IMR-90 (cell line): Measurements from ENCODE around the gene TMEM26.

Experiments
- BHLHE40 ChIP-seq: fragments of 150-350 bp; IDR thresholded peaks from 2 replicates; pipeline ENCODE4 v1.6.1; 2016; ENCODE audit warnings: mild to moderate bottlenecking, low read depth, low read length
- CEBPB ChIP-seq: IDR thresholded peaks from 2 replicates; pipeline ENCODE4 v1.6.1; 2012; ENCODE audit warnings: low read depth, low read length, improper control_type of control experiment
- CTCF ChIP-seq: conservative IDR thresholded peaks from 2 replicates; pipeline ENCODE4 v1.5.1; 2012; ENCODE audit warnings: mild to moderate bottlenecking, low read depth, low read length, improper control_type of control experiment
- FOS ChIP-seq: fragments of 150-350 bp; IDR thresholded peaks from 2 replicates; pipeline ENCODE4 v1.6.1; 2016; ENCODE audit warnings: low read depth, low read length
- MAZ ChIP-seq: IDR thresholded peaks from 2 replicates; pipeline ENCODE4 v1.6.1; 2012; ENCODE audit warnings: low read depth, mild to moderate bottlenecking, low read length, improper control_type of control experiment, moderate library complexity, borderline replicate concordance
- MXI1 ChIP-seq: IDR thresholded peaks from 2 replicates; pipeline ENCODE4 v1.6.1; 2012; ENCODE audit warnings: low read depth, mild to moderate bottlenecking, low read length, moderate library complexity, borderline replicate concordance
- POLR2A ChIP-seq: IDR thresholded peaks from 2 replicates; pipeline ENCODE4 v1.6.1; 2012; ENCODE audit warnings: mild to moderate bottlenecking, low read depth, low read length
- RAD21 ChIP-seq: IDR thresholded peaks from 2 replicates; pipeline ENCODE4 v1.6.1; 2012; ENCODE audit warnings: low read length, improper control_type of control experiment
- RFX5 ChIP-seq: IDR thresholded peaks from 2 replicates; pipeline ENCODE4 v1.8.0; 2012; ENCODE audit warnings: low read depth, mild to moderate bottlenecking, low read length, moderate library complexity
- USF2 ChIP-seq: fragments of 150-350 bp; IDR thresholded peaks from 2 replicates; pipeline ENCODE4 v1.6.1; 2017; ENCODE audit warnings: mild to moderate bottlenecking, antibody characterized with exemption, low read length, low read depth
- TF ChIP-seq, protein P1 (sequence below): fragments of 150-350 bp; IDR thresholded peaks from 2 replicates; pipeline ENCODE4 v1.6.1; 2016; ENCODE audit warnings: low read depth, mild to moderate bottlenecking, low read length, moderate library complexity, borderline replicate concordance

GRCh38 chr10:61363006-61363405, 90.2 kb downstream of the TMEM26 start:
- TF ChIP-seq CTCF (no peak), RFX5 (no peak), POLR2A (no peak), BHLHE40 (no peak), FOS (no peak), MXI1 (no peak), USF2 (no peak), CEBPB (no peak), RAD21 (no peak), MAZ (no peak)
- TF ChIP-seq, protein P1, sequence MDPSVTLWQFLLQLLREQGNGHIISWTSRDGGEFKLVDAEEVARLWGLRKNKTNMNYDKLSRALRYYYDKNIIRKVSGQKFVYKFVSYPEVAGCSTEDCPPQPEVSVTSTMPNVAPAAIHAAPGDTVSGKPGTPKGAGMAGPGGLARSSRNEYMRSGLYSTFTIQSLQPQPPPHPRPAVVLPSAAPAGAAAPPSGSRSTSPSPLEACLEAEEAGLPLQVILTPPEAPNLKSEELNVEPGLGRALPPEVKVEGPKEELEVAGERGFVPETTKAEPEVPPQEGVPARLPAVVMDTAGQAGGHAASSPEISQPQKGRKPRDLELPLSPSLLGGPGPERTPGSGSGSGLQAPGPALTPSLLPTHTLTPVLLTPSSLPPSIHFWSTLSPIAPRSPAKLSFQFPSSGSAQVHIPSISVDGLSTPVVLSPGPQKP, result no peak
